Fibroblast of lung (primary cell): ENCODE data around the gene C19orf38. TPM values are rescaled to one million over a fixed set of nuclear protein-coding genes. Genes with fewer than 3 reads are reported as not detected.
A peak's percentile ranks its signal among the peaks of the same experiment; 100 is the strongest.
"Not testable (repeated sequence)": the region's sequence is repeated elsewhere in the genome, so short reads cannot be mapped to it uniquely, and the experiment has no call there.

Experiments
- DNase-seq, 2 donors: peaks; one replicate each; pipeline versions ENCODE4 v3.0.0 to v3.0.0-alpha.2; 2010; ENCODE audit warnings: low read depth in 2 of 2
- H2AFZ ChIP-seq: 2 replicates; pipeline ENCODE4 v1.5.1; 2012; ENCODE audit warnings: low read length, control low read depth, inconsistent platforms
- H3K27ac ChIP-seq: 2 replicates; pipeline ENCODE4 v1.5.1; 2011; ENCODE audit warnings: low read length, control low read depth; ENCODE audit not compliant: insufficient read depth
- H3K27me3 ChIP-seq: 2 replicates; pipeline ENCODE4 v1.5.1; 2011; ENCODE audit warnings: mild to moderate bottlenecking, low read length; ENCODE audit not compliant: control insufficient read depth, insufficient read depth
- H3K36me3 ChIP-seq: 2 replicates; pipeline ENCODE4 v1.5.1; 2011; ENCODE audit warnings: low read length; ENCODE audit not compliant: control insufficient read depth, insufficient read depth
- H3K4me1 ChIP-seq: 2 replicates; pipeline ENCODE4 v1.5.1; 2011; ENCODE audit warnings: low read length; ENCODE audit not compliant: control insufficient read depth, insufficient read depth; ENCODE audit errors: extremely low read depth
- H3K4me2 ChIP-seq: 2 replicates; pipeline ENCODE4 v1.5.1; 2011; ENCODE audit warnings: low read length, control low read depth; ENCODE audit not compliant: insufficient read depth; ENCODE audit errors: extremely low read depth
- H3K4me3 ChIP-seq, 4 experiments: fragments of 200-600 bp in 1 of 4; sonication (generic) in 1 of 4; replicated peaks in 1 of 4; 2 replicates each; pipeline ENCODE4 v1.5.1; 2011 to 2016; ENCODE audit warnings: low read length in 4 of 4, low read depth in 3 of 4, mild to moderate bottlenecking in 3 of 4, control low read depth in 2 of 4, inconsistent platforms in 1 of 4, mixed read lengths in 1 of 4; ENCODE audit not compliant: insufficient read depth in 1 of 4; ENCODE audit errors: control extremely low read depth in 1 of 4
- H3K79me2 ChIP-seq: 2 replicates; pipeline ENCODE4 v1.5.1; 2012; ENCODE audit warnings: mild to moderate bottlenecking, low read length, inconsistent platforms; ENCODE audit not compliant: control insufficient read depth, insufficient read depth
- H3K9ac ChIP-seq: 2 replicates; pipeline ENCODE4 v1.5.1; 2011; ENCODE audit warnings: mild to moderate bottlenecking, low read length, control low read depth; ENCODE audit not compliant: insufficient read depth
- H3K9me3 ChIP-seq: 2 replicates; pipeline ENCODE4 v1.5.1; 2012; ENCODE audit warnings: low read depth, low read length; ENCODE audit not compliant: control insufficient read depth, insufficient read depth
- H4K20me1 ChIP-seq: 2 replicates; pipeline ENCODE4 v1.5.1; 2011; ENCODE audit warnings: low read length; ENCODE audit not compliant: control insufficient read depth, insufficient read depth; ENCODE audit errors: extremely low read depth
- CTCF ChIP-seq, 2 donors: IDR thresholded peaks in 1 of 2; conservative IDR thresholded peaks in 1 of 2; 1 replicate in 1 of 2; 2 replicates in 1 of 2; pipeline ENCODE4 v1.5.1; 2011 to 2012; ENCODE audit warnings: low read length in 2 of 2, control low read depth in 1 of 2, inconsistent platforms in 1 of 2, low read depth in 1 of 2, mild to moderate bottlenecking in 1 of 2
- EZH2 ChIP-seq: IDR thresholded peaks from 2 replicates; pipeline ENCODE4 v1.5.1; 2012; ENCODE audit warnings: low read length, control low read depth, mild to moderate bottlenecking; ENCODE audit errors: missing control alignments
- polyA plus RNA-seq, 2 donors: library from polyadenylated mRNA; depleted of rRNA in 1 of 2; stranded (reverse) in 1 of 2; unstranded in 1 of 2; fragments of >200 nt; gene quantifications; 2 replicates each; pipeline ENCODE4 v1.2.1, GENCODE V29; 2011 to 2012; ENCODE audit warnings: missing spikeins in 1 of 2
- total RNA-seq: library from RNA; depleted of rRNA; stranded (reverse); fragments of >200 nt; gene quantifications from 2 replicates; pipeline ENCODE4 v1.2.1, GENCODE V29; 2014

Gene C19orf38
- total and polyA plus RNA-seq, 2 donors (not counting 1 experiment from before 2014, with no cell fraction given) = 0.08 to 1.3 TPM

GRCh38 chr19:10868872-10869547 lies 20.8 kb downstream of the C19orf38 start:
- no peak overlapping the region for H3K4me3 ChIP-seq
- H3K9ac ChIP-seq = no peak overlapping the region
- no peak for DNase-seq
- H3K9me3 ChIP-seq = no peaks in the 10 kb centered on the region
- peaks cover 18% of the 10 kb centered on the region for H3K79me2 ChIP-seq
- TF ChIP-seq CTCF (conservative IDR thresholded peaks at IDR 0.05 in 1 of 2, IDR thresholded peaks at IDR 0.05 in 1 of 2; ENCODE audit: low read depth in 1 of 2, low read length in 2 of 2) (no peak), EZH2 (no peak)
- H3K27ac ChIP-seq = no peak overlapping the region
- H3K4me1 ChIP-seq = no peaks in the 10 kb centered on the region
- H4K20me1 ChIP-seq = no peaks in the 10 kb centered on the region
- H2AFZ ChIP-seq = no peak overlapping the region
- H3K36me3 ChIP-seq = no peaks in the 10 kb centered on the region
- no peak overlapping the region for H3K4me2 ChIP-seq
- H3K27me3 ChIP-seq = no peaks in the 10 kb centered on the region

GRCh38 chr19:10869872-10870311 lies 21.7 kb downstream of the C19orf38 start:
- not testable (repeated sequence) for H3K4me2 ChIP-seq, H3K27ac ChIP-seq, H3K4me1 ChIP-seq, H4K20me1 ChIP-seq, H3K36me3 ChIP-seq, H3K4me3 ChIP-seq, H3K9me3 ChIP-seq, H2AFZ ChIP-seq, H3K27me3 ChIP-seq, H3K9ac ChIP-seq, DNase-seq
- H3K79me2 ChIP-seq = peaks cover 25% of the 10 kb centered on the region

- peak overlapping the region; percentile 75 for H2AFZ ChIP-seq
- H3K27ac ChIP-seq = peak overlapping the region; percentile 60
- H3K4me2 ChIP-seq = peak overlapping the region; percentile 77
- H3K79me2 ChIP-seq = peaks cover 29% of the 10 kb centered on the region
- no peaks in the 10 kb centered on the region for H3K27me3 ChIP-seq
- H3K9ac ChIP-seq = peak overlapping the region; percentile 63
- H4K20me1 ChIP-seq = no peaks in the 10 kb centered on the region
- H3K9me3 ChIP-seq = no peaks in the 10 kb centered on the region
- no peaks in the 10 kb centered on the region for H3K36me3 ChIP-seq
- no peaks in the 10 kb centered on the region for H3K4me1 ChIP-seq
- H3K4me3 ChIP-seq = peak overlapping the region; percentile 3 to 58 (median 45)
- TF ChIP-seq EZH2 (no peak), CTCF (conservative IDR thresholded peaks at IDR 0.05 in 1 of 2, IDR thresholded peaks at IDR 0.05 in 1 of 2; ENCODE audit: low read depth in 1 of 2, low read length in 2 of 2) (no peak)
- no peak for DNase-seq
These were observed 22.3 kb downstream of the C19orf38 start for GRCh38 chr19:10870501-10870954.
